HG02938 (cell line): ENCODE results near the gene C10orf67.
A peak's percentile ranks its signal among the peaks of the same experiment; 100 is the strongest.
"Not testable (repeated sequence)": the region's sequence is repeated elsewhere in the genome, so short reads cannot be mapped to it uniquely, and the experiment has no call there.

ENCODE experiments used
- ATAC-seq: cut with Tn5 transposase; IDR thresholded peaks from one replicate; pipeline ENCODE4 v1.9.1; 2021; ENCODE audit warnings: mild to moderate bottlenecking, moderate library complexity; ENCODE audit not compliant: unreplicated experiment

C10orf67 gene

GRCh38 chr10:23344241-23344841 lies at the start of gene C10orf67:
Gene C10orf67 (minus strand): TSS chr10:23344797. CDS start chr10:23344774, 23 bp downstream.
- ATAC-seq = no peak

GRCh38 chr10:23391821-23392220 lies 47.2 kb upstream of the C10orf67 start:
- ATAC-seq = no peak

- no peak for ATAC-seq
Observed at GRCh38 chr10:23390809-23391208, 46.2 kb upstream of the C10orf67 start.

- not testable (repeated sequence) for ATAC-seq
Observed at GRCh38 chr10:23390408-23390807, 45.8 kb upstream of the C10orf67 start.

- ATAC-seq = not testable (repeated sequence)
Observed at GRCh38 chr10:23387516-23387915, 42.9 kb upstream of the C10orf67 start.

- ATAC-seq = no peak
Observed at GRCh38 chr10:23386052-23386451, 41.5 kb upstream of the C10orf67 start.

GRCh38 chr10:23384364-23384763 lies 39.8 kb upstream of the C10orf67 start:
- no peak for ATAC-seq

GRCh38 chr10:23383637-23384036 lies 39.0 kb upstream of the C10orf67 start:
- ATAC-seq = no peak

GRCh38 chr10:23381298-23382040 lies 36.9 kb upstream of the C10orf67 start:
- ATAC-seq = no peak

- ATAC-seq = no peak
Observed at GRCh38 chr10:23379686-23380085, 35.1 kb upstream of the C10orf67 start.

- no peak for ATAC-seq
Observed at GRCh38 chr10:23376229-23376655, 31.6 kb upstream of the C10orf67 start.

GRCh38 chr10:23375366-23375765 lies 30.8 kb upstream of the C10orf67 start:
- ATAC-seq = no peak

- ATAC-seq = no peak
Observed at GRCh38 chr10:23373156-23373555, 28.6 kb upstream of the C10orf67 start.

- ATAC-seq = no peak
Observed at GRCh38 chr10:23371073-23371472, 26.5 kb upstream of the C10orf67 start.

GRCh38 chr10:23370106-23370505 lies 25.5 kb upstream of the C10orf67 start:
- ATAC-seq = no peak

- ATAC-seq = peak; percentile 62
Observed at GRCh38 chr10:23368816-23369640, 24.4 kb upstream of the C10orf67 start.

- ATAC-seq = no peak
Observed at GRCh38 chr10:23367896-23368595, 23.4 kb upstream of the C10orf67 start.

- ATAC-seq = peak; percentile 41
Observed at GRCh38 chr10:23365417-23366030, 20.9 kb upstream of the C10orf67 start.

- ATAC-seq = no peak
Observed at GRCh38 chr10:23364378-23364777, 19.8 kb upstream of the C10orf67 start.

GRCh38 chr10:23363793-23364135 lies 19.2 kb upstream of the C10orf67 start:
- no peak for ATAC-seq
